GM12878 (cell line): ENCODE data around the gene SOX6.

ENCODE experiments used
- CTCF ChIP-seq, 3 experiments: IDR thresholded peaks in 2 of 3; conservative IDR thresholded peaks in 1 of 3; 2 replicates each; pipeline ENCODE4 v1.5.1; 2011; ENCODE audit warnings: low read depth in 3 of 3, low read length in 3 of 3, mild to moderate bottlenecking in 3 of 3, control low read depth in 2 of 3, moderate library complexity in 2 of 3, inconsistent platforms in 1 of 3, mixed read lengths in 1 of 3; ENCODE audit not compliant: control insufficient read depth in 2 of 3, insufficient read depth in 1 of 3; ENCODE audit errors: extremely low read depth in 1 of 3
- GABPA ChIP-seq: IDR thresholded peaks from 2 replicates; pipeline ENCODE4 v1.6.1; 2014; ENCODE audit warnings: antibody characterized with exemption, low read depth, mild to moderate bottlenecking, inconsistent platforms
- MAX ChIP-seq: IDR thresholded peaks from 2 replicates; pipeline ENCODE4 v1.6.1; 2012; ENCODE audit warnings: low read depth, low read length, improper control_type of control experiment
- MXI1 ChIP-seq: fragments of 150-350 bp; IDR thresholded peaks from 2 replicates; pipeline ENCODE4 v1.6.1; 2011; ENCODE audit warnings: low read depth, mild to moderate bottlenecking, inconsistent platforms, low read length, improper control_type of control experiment
- REST ChIP-seq: IDR thresholded peaks from 2 replicates; pipeline ENCODE4 v1.6.1; 2012; ENCODE audit warnings: mild to moderate bottlenecking, low read depth, low read length
- SMC3 ChIP-seq: IDR thresholded peaks from 2 replicates; pipeline ENCODE4 v1.6.1; 2011; ENCODE audit warnings: low read length, improper control_type of control experiment, borderline replicate concordance
- ZNF217 ChIP-seq: fragments of 450-650 bp; IDR thresholded peaks from 2 replicates; pipeline ENCODE4 v1.6.1; 2017; ENCODE audit warnings: antibody characterized with exemption, mild to moderate bottlenecking

- TF ChIP-seq SMC3, result no peak
- TF ChIP-seq ZNF217, result no peak
- no peak for TF ChIP-seq REST
- TF ChIP-seq MXI1, result no peak
- TF ChIP-seq GABPA, result no peak
- TF ChIP-seq CTCF (IDR thresholded peaks at IDR 0.05 in 2 of 3, conservative IDR thresholded peaks at IDR 0.05 in 1 of 3; ENCODE audit: control insufficient read depth in 2 of 3, extremely low read depth in 1 of 3, insufficient read depth in 1 of 3, low read depth in 3 of 3, low read length in 3 of 3), result no peak
- TF ChIP-seq MAX, result no peak
Measured at GRCh38 chr11:16313846-16314245, 42.5 kb downstream of the SOX6 start.
